Endodermal cell (in vitro differentiated cells): ENCODE measurements around the gene RNASE1. TPM values are rescaled to one million over a fixed set of nuclear protein-coding genes. Genes with fewer than 3 reads are reported as not detected.

Source experiments
- DNase-seq: peaks from one replicate; pipeline ENCODE4 v3.0.0-alpha.2; 2017
- H3K27ac ChIP-seq: 2 replicates; pipeline ENCODE4 v1.5.1; 2013; ENCODE audit warnings: mild to moderate bottlenecking, low read depth, low read length, moderate library complexity
- H3K27me3 ChIP-seq: 2 replicates; pipeline ENCODE4 v1.6.1; 2013; ENCODE audit warnings: mild to moderate bottlenecking, low read length, moderate library complexity; ENCODE audit not compliant: insufficient read depth, control insufficient read depth, poor library complexity, severe bottlenecking
- H3K36me3 ChIP-seq: 2 replicates; pipeline ENCODE4 v1.7.0; 2013; ENCODE audit warnings: mild to moderate bottlenecking, low read length, moderate library complexity; ENCODE audit not compliant: control insufficient read depth, insufficient read depth
- H3K4me1 ChIP-seq: one replicate; pipeline ENCODE4 v1.7.0; 2013; ENCODE audit warnings: low read length; ENCODE audit not compliant: control insufficient read depth, insufficient read depth
- H3K4me3 ChIP-seq: 2 replicates; pipeline ENCODE4 v1.5.1; 2013; ENCODE audit warnings: mild to moderate bottlenecking, low read length, moderate library complexity
- H3K9ac ChIP-seq: 2 replicates; pipeline ENCODE4 v1.6.1; 2013; ENCODE audit warnings: mild to moderate bottlenecking, low read length, moderate library complexity; ENCODE audit not compliant: poor library complexity, severe bottlenecking; ENCODE audit errors: extremely low read depth
- H3K9me3 ChIP-seq: 2 replicates; pipeline ENCODE4 v1.6.1; 2013; ENCODE audit warnings: mild to moderate bottlenecking, low read length, moderate library complexity; ENCODE audit not compliant: control insufficient read depth
- H3K27ac Mint-ChIP-seq: 2 replicates; pipeline ENCODE4 v1.8.0; 2020; ENCODE audit warnings: mixed read lengths
- H3K27me3 Mint-ChIP-seq: 2 replicates; pipeline ENCODE4 v1.8.0; 2021; ENCODE audit warnings: mild to moderate bottlenecking, mixed read lengths; ENCODE audit not compliant: insufficient read depth
- H3K36me3 Mint-ChIP-seq: 2 replicates; pipeline ENCODE4 v1.8.0; 2020; ENCODE audit warnings: low read depth, mixed read lengths
- H3K4me1 Mint-ChIP-seq: 2 replicates; pipeline ENCODE4 v1.8.0; 2020; ENCODE audit warnings: mixed read lengths
- H3K4me3 Mint-ChIP-seq: 2 replicates; pipeline ENCODE4 v1.8.0; 2020; ENCODE audit warnings: mild to moderate bottlenecking, moderate library complexity, mixed read lengths
- H3K9me3 Mint-ChIP-seq: 2 replicates; pipeline ENCODE4 v1.8.0; 2020; ENCODE audit warnings: mild to moderate bottlenecking, mixed read lengths
- WGBS, 2 experiments: methylation state at CpG; one replicate each; pipeline versions ENCODE4 v1.1.5 to v1.1.7; 2013; ENCODE audit warnings: missing lambda C conversion rate in 2 of 2, mixed read lengths in 1 of 2; ENCODE audit not compliant: insufficient coverage in 1 of 2, insufficient read length in 1 of 2; 5-methylcytosine and 5-hydroxymethylcytosine counted together
- total RNA-seq, 2 donors: library from RNA; stranded (reverse); fragmentation: NEBNext Ultra II Directional in 1 of 2; extraction: Animal tissue kit (Norgen Biotek cat#: 25700) in 1 of 2; gene quantifications; 2 replicates in 1 of 2; 3 replicates in 1 of 2; pipeline ENCODE4 v1.2.1, GENCODE V29; 2021
- TF ChIP-seq, protein P1 (sequence below): fragments of 200-600 bp; sonication (generic); conservative IDR thresholded peaks from 2 replicates; pipeline ENCODE4 v1.5.0; 2021; ENCODE audit warnings: antibody characterized with exemption, mild to moderate bottlenecking

RNASE1 gene
- total RNA-seq, 2 donors from 2014 or later = 9.9 to 10.7 TPM

DNA sequence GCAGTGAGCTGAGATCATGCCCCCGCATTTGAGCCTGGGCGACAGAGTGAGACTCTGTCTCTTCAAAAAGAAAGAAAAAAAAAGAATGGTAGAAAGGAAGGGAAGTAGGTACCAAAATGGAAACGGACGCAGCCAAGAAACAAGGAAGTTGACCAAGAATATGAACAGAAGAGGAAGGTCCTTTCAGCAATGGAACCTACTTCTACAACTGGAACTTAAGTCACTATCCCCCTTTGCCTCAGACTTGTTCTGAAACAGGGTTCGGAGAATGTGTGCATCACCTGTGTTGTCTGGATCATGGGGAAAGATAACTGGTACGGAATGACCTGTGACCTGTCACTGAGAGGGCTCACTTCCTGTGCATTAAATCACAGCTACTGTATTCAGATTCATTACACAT lies 43.9 kb upstream of the RNASE1 start:
- WGBS, 2 experiments = 89 to 94% methylated on average over 4 to 6 of the region's 6 CpGs
- Mint-ChIP-seq H3K4me3 (no peak overlapping the region), H3K36me3 (no peaks in the 10 kb centered on the region), H3K27ac (no peak overlapping the region), H3K4me1 (peaks cover 12% of the 10 kb centered on the region), H3K9me3 (no peaks in the 10 kb centered on the region), H3K27me3 (no peaks in the 10 kb centered on the region)
- DNase-seq = no peak
- Histone ChIP-seq H3K27me3 (no peaks in the 10 kb centered on the region), H3K36me3 (no peaks in the 10 kb centered on the region), H3K9me3 (no peaks in the 10 kb centered on the region), H3K4me1 (peaks cover 7% of the 10 kb centered on the region), H3K4me3 (no peak overlapping the region), H3K9ac (no peak overlapping the region), H3K27ac (no peak overlapping the region)
- TF ChIP-seq, protein P1, sequence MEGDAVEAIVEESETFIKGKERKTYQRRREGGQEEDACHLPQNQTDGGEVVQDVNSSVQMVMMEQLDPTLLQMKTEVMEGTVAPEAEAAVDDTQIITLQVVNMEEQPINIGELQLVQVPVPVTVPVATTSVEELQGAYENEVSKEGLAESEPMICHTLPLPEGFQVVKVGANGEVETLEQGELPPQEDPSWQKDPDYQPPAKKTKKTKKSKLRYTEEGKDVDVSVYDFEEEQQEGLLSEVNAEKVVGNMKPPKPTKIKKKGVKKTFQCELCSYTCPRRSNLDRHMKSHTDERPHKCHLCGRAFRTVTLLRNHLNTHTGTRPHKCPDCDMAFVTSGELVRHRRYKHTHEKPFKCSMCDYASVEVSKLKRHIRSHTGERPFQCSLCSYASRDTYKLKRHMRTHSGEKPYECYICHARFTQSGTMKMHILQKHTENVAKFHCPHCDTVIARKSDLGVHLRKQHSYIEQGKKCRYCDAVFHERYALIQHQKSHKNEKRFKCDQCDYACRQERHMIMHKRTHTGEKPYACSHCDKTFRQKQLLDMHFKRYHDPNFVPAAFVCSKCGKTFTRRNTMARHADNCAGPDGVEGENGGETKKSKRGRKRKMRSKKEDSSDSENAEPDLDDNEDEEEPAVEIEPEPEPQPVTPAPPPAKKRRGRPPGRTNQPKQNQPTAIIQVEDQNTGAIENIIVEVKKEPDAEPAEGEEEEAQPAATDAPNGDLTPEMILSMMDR = no peak

DNA sequence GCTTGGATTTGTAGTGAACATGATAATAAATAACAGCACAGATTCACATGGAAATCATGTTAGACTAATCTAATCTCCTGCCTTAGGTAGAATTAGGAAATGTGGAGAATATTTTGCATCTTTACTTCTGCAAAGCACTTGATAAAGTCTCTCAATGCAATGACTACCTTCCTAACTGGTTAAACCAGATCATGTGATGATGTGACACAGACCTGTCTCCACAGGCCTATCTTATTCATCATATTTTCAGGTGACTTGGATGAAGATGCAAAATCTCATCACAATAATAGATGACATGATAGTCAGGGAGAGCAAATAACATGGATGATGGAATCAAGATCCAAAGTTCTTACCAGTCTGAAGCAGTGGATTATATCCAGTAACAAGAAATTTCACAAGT lies 38.5 kb upstream of the RNASE1 start:
- TF ChIP-seq, protein P1 = no peak
- Histone ChIP-seq H3K36me3 (no peaks in the 10 kb centered on the region), H3K4me1 (no peaks in the 10 kb centered on the region), H3K9ac (no peak overlapping the region), H3K4me3 (no peak overlapping the region), H3K27ac (no peak overlapping the region), H3K9me3 (no peaks in the 10 kb centered on the region), H3K27me3 (no peaks in the 10 kb centered on the region)
- Mint-ChIP-seq H3K4me3 (no peak overlapping the region), H3K36me3 (no peaks in the 10 kb centered on the region), H3K4me1 (peaks cover 7% of the 10 kb centered on the region), H3K27ac (no peak overlapping the region), H3K27me3 (no peaks in the 10 kb centered on the region), H3K9me3 (peaks cover 2% of the 10 kb centered on the region)
- DNase-seq = no peak

DNA sequence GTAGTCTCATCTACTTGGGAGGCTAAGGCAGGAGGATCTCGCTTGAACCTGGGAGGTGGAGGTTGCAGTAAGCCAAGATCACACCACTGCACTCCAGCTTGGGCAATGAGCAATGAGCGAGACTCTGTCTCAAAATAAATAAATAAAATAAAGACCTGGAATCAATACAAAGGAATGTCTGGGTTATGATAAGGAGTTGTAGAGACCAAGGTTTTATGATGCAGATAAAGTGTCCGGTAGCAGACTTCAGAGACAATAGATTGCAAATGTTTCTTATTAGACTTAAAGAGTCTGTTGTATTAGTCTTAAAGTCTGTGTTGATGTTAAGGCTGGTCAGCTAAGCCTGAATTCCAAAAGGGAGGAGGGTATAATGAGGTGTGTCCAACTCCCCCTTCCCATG lies 35.2 kb upstream of the RNASE1 start:
- no peaks in the 10 kb centered on the region for H3K36me3 ChIP-seq
- no peak for DNase-seq
- H3K27ac ChIP-seq = no peak overlapping the region
- Mint-ChIP-seq H3K4me1 (peaks cover 7% of the 10 kb centered on the region), H3K27ac (no peak overlapping the region), H3K4me3 (no peak overlapping the region), H3K27me3 (no peaks in the 10 kb centered on the region), H3K9me3 (peaks cover 2% of the 10 kb centered on the region), H3K36me3 (no peaks in the 10 kb centered on the region)
- no peaks in the 10 kb centered on the region for H3K9me3 ChIP-seq
- H3K4me3 ChIP-seq = no peak overlapping the region
- TF ChIP-seq, protein P1 = no peak
- H3K4me1 ChIP-seq = no peaks in the 10 kb centered on the region
- H3K9ac ChIP-seq = no peak overlapping the region
- 48 to 100% methylated on average over 1 to 2 of the region's 3 CpGs for WGBS, 2 experiments
- no peaks in the 10 kb centered on the region for H3K27me3 ChIP-seq
